GM18517 (cell line): ENCODE data around the gene CRLF1.

Experiments
- ATAC-seq: cut with Tn5 transposase; IDR thresholded peaks from one replicate; pipeline ENCODE4 v1.9.1; 2021; ENCODE audit warnings: mild to moderate bottlenecking, moderate library complexity; ENCODE audit not compliant: unreplicated experiment

The CRLF1 gene

GRCh38 chr19:18562086-18562485, 44.5 kb downstream of the CRLF1 start:
- ATAC-seq: no peak

- no peak for ATAC-seq
Observed at GRCh38 chr19:18559685-18560084, 46.9 kb downstream of the CRLF1 start.

GRCh38 chr19:18558604-18559003, 48.0 kb downstream of the CRLF1 start:
- no peak for ATAC-seq

DNA sequence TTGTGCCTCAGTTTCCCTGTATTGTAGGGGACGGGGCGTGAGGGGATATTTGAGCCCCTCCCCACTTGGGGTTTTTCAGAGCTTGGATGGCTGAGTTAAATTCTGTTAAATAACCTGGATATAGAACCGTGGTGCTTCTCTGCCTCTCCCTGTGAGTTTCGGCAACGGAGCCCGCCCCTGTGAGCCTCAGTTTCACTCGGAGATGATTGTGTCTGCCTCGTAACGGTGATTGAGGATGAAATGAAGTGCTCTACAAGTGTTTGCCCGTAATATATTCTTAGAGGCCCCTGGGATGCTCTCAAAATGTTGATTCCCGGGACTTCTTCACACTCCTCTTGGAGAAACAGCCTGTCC, 48.4 kb downstream of the CRLF1 start:
- no peak for ATAC-seq

GRCh38 chr19:18557411-18558201, 49.0 kb downstream of the CRLF1 start, which contains the start of gene KXD1:
KXD1 (plus strand) TSS chr19:18557870; CDS start chr19:18562057, 4,187 bp downstream.
- peak; percentile 85 for ATAC-seq

- ATAC-seq: no peak
Observed at GRCh38 chr19:18551631-18552030, 55.0 kb downstream of the CRLF1 start.

DNA sequence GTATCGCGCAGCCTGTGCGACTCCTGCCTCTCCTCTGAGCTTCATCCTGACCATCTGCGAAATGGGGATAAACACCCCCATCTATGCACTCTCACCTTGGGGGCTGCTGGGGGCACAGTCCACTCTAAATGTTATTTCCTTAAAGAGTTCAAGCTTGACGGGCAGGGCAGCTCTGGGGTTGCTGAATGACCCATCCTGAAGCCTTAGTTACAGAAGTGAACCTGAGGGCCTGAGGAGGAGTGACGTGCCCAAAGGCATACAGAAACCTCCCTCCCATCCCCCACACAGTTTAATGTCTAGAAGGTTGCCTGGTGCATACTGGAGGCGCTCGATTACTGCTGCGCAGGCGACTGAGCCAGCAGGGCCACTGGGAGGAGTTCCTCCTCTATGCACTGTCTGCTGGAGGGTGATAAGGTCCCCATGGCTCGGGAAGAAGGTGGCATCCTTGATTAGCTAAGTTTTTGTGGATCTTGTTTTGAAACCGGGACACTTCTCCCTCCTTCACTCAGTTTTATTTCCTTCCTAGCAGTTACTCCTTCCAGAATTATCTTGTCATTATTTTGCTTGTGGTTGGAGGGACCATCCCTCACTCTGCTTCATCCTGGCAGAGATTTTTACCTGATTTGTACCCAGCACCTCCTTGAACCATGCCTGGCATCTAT, 62.7 kb downstream of the CRLF1 start:
- ATAC-seq: peak; percentile 43
